HG03575 (cell line): ENCODE data around the gene KRT24.
"Not testable (repeated sequence)": the region's sequence is repeated elsewhere in the genome, so short reads cannot be mapped to it uniquely, and the experiment has no call there.

Source experiments
- ATAC-seq: cut with Tn5 transposase; IDR thresholded peaks from one replicate; pipeline ENCODE4 v1.9.1; 2021; ENCODE audit not compliant: unreplicated experiment, insufficient number of reproducible peaks, low FRiP score; ENCODE audit errors: extremely low read depth

KRT24 gene

DNA sequence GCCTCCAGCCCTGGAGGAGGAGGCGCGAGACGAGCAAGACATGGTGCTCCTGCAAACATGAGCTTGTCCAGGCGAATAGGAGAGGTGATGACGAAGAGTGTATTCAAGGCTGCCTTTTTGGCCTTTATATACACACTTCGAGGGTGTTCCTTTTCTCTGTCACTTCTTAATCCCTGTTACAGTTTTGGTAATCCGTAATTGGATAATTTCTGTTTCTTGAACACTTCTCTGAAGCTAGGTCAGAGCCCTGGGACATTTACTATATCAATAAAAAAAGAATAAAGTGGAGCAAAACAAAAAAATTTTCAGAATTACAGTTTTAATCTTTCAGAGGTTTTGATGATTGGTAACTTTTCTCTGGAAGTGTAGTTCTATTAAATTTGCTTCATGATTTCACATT lies at the start of gene KRT24:
Gene KRT24, minus strand, starts transcription at position 101 of the 400 bp plus-strand sequence. Its CDS starts 59 bp downstream, at position 42.
- no peak for ATAC-seq

GRCh38 chr17:40751065-40751464 lies 47.5 kb upstream of the KRT24 start:
- no peak for ATAC-seq

GRCh38 chr17:40750391-40750790 lies 46.8 kb upstream of the KRT24 start:
- no peak for ATAC-seq

DNA sequence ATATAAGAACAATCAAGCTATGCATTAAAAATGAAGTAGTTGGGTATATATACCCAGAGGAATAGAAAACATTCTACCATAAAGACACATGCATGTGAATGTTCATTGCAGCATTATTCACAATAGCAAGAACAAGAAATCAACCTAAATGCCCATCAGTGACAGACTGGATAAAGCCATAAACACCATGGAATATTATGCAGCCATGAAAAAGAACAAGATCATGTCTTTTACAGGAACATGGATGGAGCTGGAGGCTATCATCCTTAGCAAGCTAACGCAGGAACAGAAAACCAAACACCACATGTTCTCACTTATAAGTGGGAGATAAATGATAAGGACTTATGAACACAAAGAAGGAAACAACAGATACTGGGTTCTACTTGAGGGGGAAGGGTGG lies 45.1 kb upstream of the KRT24 start:
- ATAC-seq = not testable (repeated sequence)

- no peak for ATAC-seq
These were observed 35.0 kb upstream of the KRT24 start for GRCh38 chr17:40738553-40738952.

DNA sequence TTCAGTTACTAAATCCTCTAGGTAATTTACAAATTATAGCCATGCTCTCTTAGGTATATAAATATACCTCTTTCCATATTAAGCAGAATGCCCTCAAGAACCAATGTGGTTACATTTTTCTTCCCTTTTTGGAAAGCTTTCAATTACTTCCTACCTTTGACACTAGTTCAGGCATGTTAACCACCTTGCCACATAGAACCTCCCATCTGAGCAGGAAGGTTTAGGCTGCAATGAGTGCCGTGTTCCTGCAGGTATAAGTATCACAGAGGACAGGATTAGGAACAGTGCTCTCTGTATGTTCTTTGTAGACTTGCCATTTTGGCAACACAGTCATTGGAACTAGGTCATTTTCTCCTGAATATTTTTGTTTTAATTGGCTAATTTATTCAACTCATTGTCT lies 31.5 kb upstream of the KRT24 start:
- no peak for ATAC-seq

DNA sequence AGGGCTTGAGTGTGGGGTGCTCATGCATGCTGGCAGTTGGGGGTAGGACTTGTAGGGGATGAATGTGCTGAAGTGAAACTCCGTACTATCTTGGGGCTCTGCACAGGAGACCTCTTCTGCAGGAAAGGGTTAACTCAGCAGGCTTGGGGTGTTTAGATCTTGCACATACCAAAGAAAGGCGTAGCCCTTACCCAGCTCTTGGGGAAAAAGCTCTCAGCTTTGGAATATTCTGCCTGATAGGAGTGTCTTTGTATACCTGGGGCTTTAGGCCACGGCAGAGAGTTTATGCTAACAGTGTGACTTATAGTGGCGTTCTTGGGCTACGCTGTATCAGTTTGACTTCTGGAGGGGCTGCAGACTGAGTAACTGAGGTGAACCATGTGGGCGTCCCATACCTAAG lies 30.5 kb upstream of the KRT24 start:
- no peak for ATAC-seq

- no peak for ATAC-seq
These were observed 27.4 kb upstream of the KRT24 start for GRCh38 chr17:40730970-40731369.

- ATAC-seq = no peak
These were observed 24.1 kb upstream of the KRT24 start for GRCh38 chr17:40727447-40728231.

DNA sequence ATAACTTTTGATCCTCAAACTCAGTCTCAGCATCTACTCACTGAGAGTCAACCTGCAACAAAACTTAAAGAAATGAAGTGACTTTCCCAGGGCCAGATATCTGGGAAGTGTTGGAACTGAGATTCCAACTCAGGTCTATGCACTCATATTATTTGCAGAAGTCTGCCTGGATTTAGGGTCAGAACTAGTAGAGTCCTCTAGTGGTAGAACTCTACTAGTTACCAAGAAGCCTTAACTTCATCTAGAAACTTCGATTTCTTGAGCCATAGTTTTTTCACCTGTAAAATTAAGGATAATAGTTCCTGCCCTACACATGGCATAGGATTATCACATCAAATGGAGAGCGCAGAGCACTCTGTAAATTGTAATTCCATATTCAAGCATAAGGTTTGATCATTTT lies 23.4 kb upstream of the KRT24 start:
- no peak for ATAC-seq

DNA sequence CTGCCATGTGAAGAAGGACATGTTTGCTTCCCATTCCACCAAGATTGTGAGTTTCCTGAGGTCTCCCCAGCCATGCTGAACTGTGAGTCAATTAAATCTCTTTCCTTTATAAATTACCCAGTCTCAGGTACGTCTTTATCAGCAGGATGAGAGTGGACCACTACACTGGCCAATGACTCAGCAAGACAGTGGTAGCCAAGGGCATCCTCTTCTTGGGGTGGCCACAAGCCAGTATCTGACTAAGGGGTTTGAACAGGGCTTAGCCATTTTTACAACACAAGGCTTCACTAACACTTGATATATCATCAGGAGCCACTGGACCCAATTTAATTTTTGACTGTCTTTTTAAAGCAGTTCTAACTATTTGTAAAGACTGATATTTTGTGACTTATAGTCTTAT lies 21.1 kb upstream of the KRT24 start:
- no peak for ATAC-seq

DNA sequence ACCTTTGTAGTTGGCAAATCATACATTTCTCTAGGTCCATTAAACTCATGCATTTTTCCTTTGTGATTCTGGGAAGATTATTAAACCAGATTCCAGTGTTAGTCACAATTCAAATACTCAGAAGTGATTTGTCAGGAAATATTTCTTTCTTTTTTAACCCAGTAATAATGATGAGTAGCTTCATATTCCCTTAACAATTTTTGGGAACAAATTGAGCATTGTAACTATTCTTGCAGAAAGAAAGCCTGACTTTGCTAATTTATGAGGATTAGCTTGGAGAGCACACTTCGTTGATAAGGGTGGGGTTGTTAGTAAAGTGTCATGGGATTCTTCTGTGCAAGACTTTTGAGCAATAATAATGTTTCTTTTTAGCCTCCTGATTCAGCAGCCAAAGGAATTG lies 18.7 kb upstream of the KRT24 start:
- ATAC-seq = no peak

DNA sequence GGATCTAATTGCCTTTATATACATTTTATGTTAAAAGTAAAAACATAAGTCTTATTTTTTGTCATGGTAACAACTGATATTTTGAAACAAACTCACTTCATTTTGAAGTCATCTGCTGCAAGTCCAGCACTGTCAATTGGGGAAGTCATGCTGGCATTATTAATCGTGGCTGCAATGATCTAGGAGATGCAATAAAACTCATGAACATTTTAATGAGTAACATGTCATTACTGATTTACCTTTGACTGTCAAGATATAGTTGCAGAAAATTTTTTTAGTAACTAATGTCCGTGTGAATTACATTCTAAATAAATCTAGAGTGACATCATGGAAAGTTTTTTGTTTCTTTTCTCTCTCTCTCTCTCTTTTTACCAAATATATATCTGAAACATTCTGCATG lies 17.3 kb upstream of the KRT24 start:
- ATAC-seq = no peak

DNA sequence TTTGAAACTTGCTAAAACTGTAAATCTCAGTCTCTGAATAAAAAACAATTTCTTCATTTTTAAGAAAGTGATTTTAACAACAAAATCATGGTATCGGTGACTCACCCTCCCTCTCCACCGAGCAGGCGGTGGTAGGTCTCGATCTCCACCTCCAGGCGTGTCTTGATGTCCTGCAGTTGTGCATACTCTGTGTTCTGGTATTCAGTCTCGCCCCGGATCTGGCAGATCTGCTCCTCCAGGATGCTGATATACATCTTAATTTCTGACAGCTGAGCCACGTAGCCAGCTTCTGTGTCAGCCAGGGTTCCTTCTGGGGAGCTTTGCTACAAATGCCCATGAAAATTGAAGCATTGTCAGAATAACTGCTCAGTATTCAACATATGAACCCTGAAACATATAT lies 15.4 kb upstream of the KRT24 start:
- ATAC-seq = no peak

DNA sequence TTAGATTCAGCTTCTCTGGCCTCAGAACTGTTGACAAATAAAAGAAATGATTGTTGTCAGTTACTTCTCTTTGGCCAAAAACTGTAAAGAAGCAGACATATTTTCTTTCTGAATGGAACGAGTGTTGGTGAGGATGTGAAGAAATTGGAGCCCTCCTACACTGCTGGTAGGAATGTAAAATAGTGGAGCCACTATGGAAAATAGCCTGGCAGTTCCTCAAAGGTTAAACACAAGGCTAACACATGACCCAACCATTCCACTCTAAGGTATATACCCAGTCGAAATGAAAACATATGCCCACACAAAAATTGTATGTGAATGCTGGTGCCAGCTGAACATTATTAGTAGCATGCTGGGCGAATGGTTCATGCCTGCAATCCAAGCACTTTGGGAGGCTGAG lies 14.2 kb upstream of the KRT24 start:
- no peak for ATAC-seq

DNA sequence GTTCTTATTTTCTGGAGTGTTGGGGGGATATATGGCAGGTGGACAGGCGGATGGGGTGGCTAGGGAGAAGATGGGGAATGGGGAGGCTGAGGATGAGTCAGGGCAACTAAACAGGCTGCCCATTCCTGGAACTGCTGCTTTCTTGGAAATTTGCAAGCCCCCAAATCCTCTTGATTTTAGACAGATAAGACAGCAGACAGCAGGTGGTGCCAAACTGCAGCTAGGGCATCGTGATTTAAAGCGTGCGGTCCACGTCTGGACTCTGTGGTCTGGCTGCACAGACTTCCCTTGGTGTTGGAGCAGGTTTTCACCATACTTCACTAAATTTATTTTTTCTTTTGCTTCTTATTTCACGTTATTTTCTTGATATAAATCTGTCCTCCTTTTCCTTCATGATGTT lies 10.9 kb upstream of the KRT24 start:
- no peak for ATAC-seq

- ATAC-seq = no peak
These were observed 4.2 kb upstream of the KRT24 start for GRCh38 chr17:40707745-40708144.

- no peak for ATAC-seq
These were observed 2.0 kb upstream of the KRT24 start for GRCh38 chr17:40705584-40705983.

DNA sequence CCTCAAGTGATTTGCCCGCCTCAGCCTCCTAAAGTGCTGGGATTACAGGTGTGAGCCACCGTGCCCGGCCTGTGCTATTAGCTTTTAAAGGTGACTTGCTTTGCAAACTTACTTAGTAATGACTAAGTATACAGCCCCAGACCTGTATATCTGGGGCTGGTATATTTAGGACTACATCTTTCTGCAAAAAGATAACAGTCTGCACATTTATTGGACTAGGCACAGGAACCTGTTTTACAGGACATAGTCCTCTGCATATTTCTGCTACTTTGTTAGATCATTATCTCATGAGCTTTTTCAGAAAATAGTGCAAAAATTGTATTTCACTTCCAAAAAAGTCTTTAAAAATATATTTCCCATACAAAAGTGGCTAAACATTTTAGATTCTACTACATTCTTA lies 1.3 kb downstream of the KRT24 start:
- no peak for ATAC-seq

DNA sequence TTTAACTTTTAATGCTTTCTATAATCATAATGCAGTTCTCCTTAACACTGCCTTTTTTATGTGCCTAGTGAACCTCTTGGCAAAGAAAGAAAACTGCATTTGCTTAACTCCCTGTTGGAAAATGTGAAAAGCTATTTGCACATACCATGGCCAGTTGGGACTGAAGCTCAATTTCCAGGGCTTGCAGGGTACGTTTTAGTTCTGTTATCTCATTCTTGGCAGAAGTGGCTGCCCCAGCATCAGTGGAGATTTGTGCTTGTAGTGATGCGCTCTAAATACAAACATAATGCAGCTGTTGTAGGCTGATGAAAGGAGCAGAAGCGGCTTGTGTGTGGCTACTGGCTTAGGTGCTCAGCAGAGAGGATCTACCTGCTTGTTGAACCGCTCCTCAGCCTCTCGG lies 3.7 kb downstream of the KRT24 start:
- ATAC-seq = no peak

GRCh38 chr17:40699371-40699770 lies 4.2 kb downstream of the KRT24 start:
- ATAC-seq = no peak
